Psoas muscle (tissue), 8 donors: ENCODE data around the gene PTGES3L. TPM values are rescaled to one million over a fixed set of nuclear protein-coding genes. Genes with fewer than 3 reads are reported as not detected.
A peak's percentile ranks its signal among the peaks of the same experiment; 100 is the strongest.

Experiments used
- ATAC-seq, 4 donors: fragments of 200-7000 bp; cut with Tn5 transposase; one replicate each; pipeline ENCODE4 v1.9.1; 2020; ENCODE audit warnings: moderate library complexity in 3 of 4, mild to moderate bottlenecking in 2 of 4
- DNase-seq, 2 donors: peaks; one replicate each; pipeline ENCODE4 v3.0.0-alpha.2; 2020
- H3K27ac ChIP-seq: fragments of 200-600 bp; one replicate; pipeline ENCODE4 v1.8.0; 2022
- H3K27me3 ChIP-seq, 3 donors: fragments of 200-600 bp in 1 of 3; one replicate each; pipeline versions ENCODE4 v1.6.1 to v1.8.0; 2013 to 2022; ENCODE audit warnings: low read length in 2 of 3, mild to moderate bottlenecking in 2 of 3, moderate library complexity in 1 of 3; ENCODE audit not compliant: insufficient read depth in 3 of 3
- H3K36me3 ChIP-seq, 2 donors: fragments of 200-600 bp in 1 of 2; one replicate each; pipeline versions ENCODE4 v1.6.1 to v1.8.0; 2013 to 2022; ENCODE audit warnings: low read depth in 1 of 2, mild to moderate bottlenecking in 1 of 2, moderate library complexity in 1 of 2; ENCODE audit not compliant: insufficient read depth in 1 of 2
- H3K4me1 ChIP-seq: fragments of 200-600 bp; one replicate; pipeline ENCODE4 v1.8.0; 2022
- H3K4me3 ChIP-seq: fragments of 200-600 bp; one replicate; pipeline ENCODE4 v1.8.0; 2022; ENCODE audit warnings: mild to moderate bottlenecking
- H3K9me3 ChIP-seq: fragments of 200-600 bp; one replicate; pipeline ENCODE4 v1.8.0; 2022
- WGBS, 3 donors: extraction: QIAGEN DNeasy Blood & Tissue Kit; methylation state at CpG; one replicate each; pipeline versions ENCODE4 v1.1.6 to v1.1.7; 2013; 5-methylcytosine and 5-hydroxymethylcytosine counted together
- intact Hi-C, 2 donors: fragments of 100-400 bp; cut with DNase I; formaldehyde crosslinking; loops; one replicate each; pipeline versions ENCODE4 v1.11.0 to v1.14.2; 2022
- polyA plus RNA-seq, 3 donors: library from polyadenylated mRNA; stranded (reverse); fragments of 200-250 nt; gene quantifications; one replicate each; pipeline ENCODE4 v1.2.3, GENCODE V29; 2013
- total RNA-seq, 4 donors: library from RNA; stranded (reverse); fragmentation: NEBNext Ultra II Directional in 2 of 4; extraction: Animal tissue kit (Norgen Biotek cat#: 25700) in 2 of 4; gene quantifications; one replicate each; pipeline versions ENCODE4 v1.2.1 to v1.2.4, GENCODE V29; 2021 to 2023
- TF ChIP-seq, protein P1 (sequence below): fragments of 200-600 bp; IDR thresholded peaks from one replicate; pipeline ENCODE4 v1.8.0; 2022; ENCODE audit warnings: antibody characterized with exemption
- donor health status: healthy with polysubstance abuse.
- donor health status: DM: no; HTN: no; CAD: no; lungs with moderate emphysema.
- donor health status: Bipolar disorder and iron deficiency.
- donor health status: healthy.
- donor health status: DM: yes; HTN: yes; CAD: no.
- donor health status: DM: no; HTN: no; CAD: no.
- donor health status: DM: no; HTN: no; CAD: no.
- donor health status: DM: yes; HTN: yes; CAD: no.

PTGES3L gene
- total and polyA plus RNA-seq, 7 donors, result 43.7 to 66.0 (median 48.7) TPM

- Histone ChIP-seq H3K9me3 (no peaks in the 10 kb centered on the region), H3K4me1 (peaks cover 14% of the 10 kb centered on the region), H3K36me3 (no peaks in the 10 kb centered on the region), H3K27ac (no peak overlapping the region), H3K27me3 (peaks cover 0 to 3% (median 2%) of the 10 kb centered on the region in 3 donors), H3K4me3 (no peak overlapping the region)
- ATAC-seq (no peak), DNase-seq (no peak)
- intact Hi-C loops, result loop anchor here in 1 of 2 donors (10.0 kb wide), 1 partner anchor 149 kb away; the partner anchor contains the start of gene NBR1
- 60 to 68% (median 62%) methylated on average over 14 to 16 of the region's 16 CpGs for WGBS, 3 donors
- TF ChIP-seq, protein P1, sequence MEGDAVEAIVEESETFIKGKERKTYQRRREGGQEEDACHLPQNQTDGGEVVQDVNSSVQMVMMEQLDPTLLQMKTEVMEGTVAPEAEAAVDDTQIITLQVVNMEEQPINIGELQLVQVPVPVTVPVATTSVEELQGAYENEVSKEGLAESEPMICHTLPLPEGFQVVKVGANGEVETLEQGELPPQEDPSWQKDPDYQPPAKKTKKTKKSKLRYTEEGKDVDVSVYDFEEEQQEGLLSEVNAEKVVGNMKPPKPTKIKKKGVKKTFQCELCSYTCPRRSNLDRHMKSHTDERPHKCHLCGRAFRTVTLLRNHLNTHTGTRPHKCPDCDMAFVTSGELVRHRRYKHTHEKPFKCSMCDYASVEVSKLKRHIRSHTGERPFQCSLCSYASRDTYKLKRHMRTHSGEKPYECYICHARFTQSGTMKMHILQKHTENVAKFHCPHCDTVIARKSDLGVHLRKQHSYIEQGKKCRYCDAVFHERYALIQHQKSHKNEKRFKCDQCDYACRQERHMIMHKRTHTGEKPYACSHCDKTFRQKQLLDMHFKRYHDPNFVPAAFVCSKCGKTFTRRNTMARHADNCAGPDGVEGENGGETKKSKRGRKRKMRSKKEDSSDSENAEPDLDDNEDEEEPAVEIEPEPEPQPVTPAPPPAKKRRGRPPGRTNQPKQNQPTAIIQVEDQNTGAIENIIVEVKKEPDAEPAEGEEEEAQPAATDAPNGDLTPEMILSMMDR, result no peak
These were observed 46.1 kb upstream of the PTGES3L start for GRCh38 chr17:43025766-43026537.

GRCh38 chr17:43025290-43025657 lies 45.4 kb upstream of the PTGES3L start:
- Histone ChIP-seq H3K27me3 (peaks cover 0 to 3% (median 2%) of the 10 kb centered on the region in 3 donors), H3K4me1 (peaks cover 15% of the 10 kb centered on the region), H3K36me3 (no peaks in the 10 kb centered on the region), H3K27ac (no peak overlapping the region), H3K4me3 (peak overlapping the region; percentile 70), H3K9me3 (no peaks in the 10 kb centered on the region)
- no peak for ATAC-seq
- 7 to 13% (median 9%) methylated on average over 24 to 27 of the region's 27 CpGs for WGBS, 3 donors
- TF ChIP-seq, protein P1, result no peak
- DNase-seq, result no peak
- intact Hi-C loops, result loop anchor here in 1 of 2 donors (10.0 kb wide), 1 partner anchor 150 kb away; the partner anchor contains the start of gene NBR1

- Histone ChIP-seq H3K27ac (no peak within 1 kb of the TSS), H3K36me3 (no peaks in the 10 kb centered on the region), H3K9me3 (no peaks in the 10 kb centered on the region), H3K4me1 (peaks cover 16% of the 10 kb centered on the region), H3K4me3 (peak within 1 kb of the TSS; percentile 70), H3K27me3 (peaks cover 0 to 3% (median 2%) of the 10 kb centered on the region in 3 donors)
- DNase-seq (peak; percentile 86 to 87), ATAC-seq (peak; percentile 49 to 70 (median 69))
- TF ChIP-seq, protein P1, result peak; percentile 57
- intact Hi-C loops, result loop anchor here in 1 of 2 donors (10.0 kb wide), 1 partner anchor 150 kb away; the partner anchor contains the start of gene NBR1
- WGBS, 3 donors, result 0 to 1% (median 1%) methylated on average over 40 to 61 of the region's 61 CpGs
These were observed 44.8 kb upstream of the PTGES3L start, which contains the start of gene RND2 for GRCh38 chr17:43024407-43025289. Gene RND2, plus strand, starts transcription at chr17:43025231. Its CDS starts 117 bp downstream, at chr17:43025348.

DNA sequence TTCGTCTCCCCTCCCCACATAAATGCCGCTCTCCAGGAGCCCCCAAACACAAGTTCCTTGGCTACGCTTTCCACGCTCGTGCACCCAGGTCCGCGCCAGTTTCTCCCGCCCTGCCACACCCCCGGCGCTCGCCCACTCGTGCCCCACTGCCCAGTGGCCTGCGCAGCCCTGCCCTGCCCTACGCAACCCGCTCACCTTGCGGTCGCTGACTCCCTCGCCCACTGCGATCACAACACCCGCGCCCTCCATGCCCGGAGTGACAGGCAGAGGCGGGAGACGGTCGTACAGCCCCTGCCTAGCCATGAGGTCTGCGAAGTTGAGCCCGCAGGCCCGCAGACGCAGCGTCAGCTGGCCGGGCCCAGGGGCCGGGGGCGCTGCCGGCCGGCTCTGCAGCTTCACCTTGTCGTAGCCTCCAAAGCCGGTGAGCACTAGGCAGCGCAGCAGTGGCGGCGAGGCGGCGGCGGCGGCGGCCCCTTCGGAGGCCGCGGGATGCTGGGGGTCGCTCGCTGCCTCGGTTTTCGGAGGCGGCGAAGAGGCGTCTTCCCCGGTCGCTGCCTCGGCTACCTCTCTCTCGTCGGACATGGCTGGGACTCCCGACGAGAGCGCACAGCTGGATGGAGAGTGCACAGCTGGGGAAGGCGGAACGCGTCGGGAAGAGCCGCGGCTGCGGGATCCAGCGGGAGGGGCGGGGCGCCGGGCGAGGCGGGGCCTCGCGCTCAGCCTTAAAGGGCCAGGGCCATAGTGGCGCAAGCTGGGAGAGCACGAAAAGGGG lies 42.0 kb upstream of the PTGES3L start, which contains the start of gene VAT1:
Gene VAT1, minus strand, starts transcription at position 645 of the 772 bp plus-strand sequence. Its CDS starts 63 bp downstream, at position 582.
- DNase-seq (peak; percentile 82 to 88), ATAC-seq (peak; percentile 75 to 89 (median 84))
- Histone ChIP-seq H3K4me1 (peaks cover 15% of the 10 kb centered on the region), H3K27ac (peak within 1 kb of the TSS; percentile 79), H3K4me3 (peak within 1 kb of the TSS; percentile 100), H3K9me3 (no peaks in the 10 kb centered on the region), H3K36me3 (peaks cover 0 to 19% of the 10 kb centered on the region in 2 donors), H3K27me3 (peaks cover 0 to 3% (median 0%) of the 10 kb centered on the region in 3 donors)
- TF ChIP-seq, protein P1, result no peak
- intact Hi-C loops, result loop anchor here in 1 of 2 donors (10.0 kb wide), 1 partner anchor 153 kb away; the partner anchor contains the start of gene NBR1
- WGBS, 3 donors, result 0% methylated on average over 62 to 80 of the region's 80 CpGs
